KOPT-K1 (cell line): ENCODE data around the gene RASSF5.

ENCODE experiments used
- H3K27ac ChIP-seq: fragments of 200-600 bp; sonication (generic); 2 replicates; pipeline ENCODE4 v1.5.1; 2016; ENCODE audit warnings: antibody characterized with exemption, mild to moderate bottlenecking, low read depth, low read length; ENCODE audit not compliant: poor library complexity, severe bottlenecking
- H3K36me3 ChIP-seq: fragments of 200-600 bp; sonication (generic); 2 replicates; pipeline ENCODE4 v1.5.1; 2017; ENCODE audit warnings: antibody characterized with exemption, mild to moderate bottlenecking, low read length, moderate library complexity; ENCODE audit not compliant: insufficient read depth
- H3K9me3 ChIP-seq: fragments of 200-600 bp; sonication (generic); 2 replicates; pipeline ENCODE4 v1.5.1; 2017; ENCODE audit warnings: antibody characterized with exemption, low read length, mild to moderate bottlenecking; ENCODE audit not compliant: insufficient read depth, poor library complexity, severe bottlenecking

RASSF5 gene

DNA sequence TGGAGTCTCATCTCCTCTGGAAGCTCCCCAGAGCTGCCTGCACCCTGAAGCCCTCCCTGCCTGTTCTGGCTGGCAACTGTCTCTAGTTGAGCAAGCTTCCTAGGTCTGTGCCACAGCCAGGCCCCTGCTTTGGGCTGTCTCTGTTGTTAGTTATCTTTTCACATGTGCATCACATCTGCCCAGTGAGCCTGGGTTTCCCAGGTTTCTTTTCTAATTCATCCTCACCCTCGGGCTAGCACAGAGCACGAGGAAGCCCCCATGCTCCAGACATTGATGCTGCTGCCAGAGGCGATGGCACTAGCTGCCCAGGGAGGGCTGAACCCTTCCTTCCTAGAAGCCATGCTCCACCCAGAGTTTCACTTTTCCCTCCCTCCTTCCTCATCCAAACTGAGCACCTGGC, 27.2 kb downstream of the RASSF5 start:
- Histone ChIP-seq H3K36me3 (no peaks in the 10 kb centered on the region), H3K27ac (no peak overlapping the region), H3K9me3 (no peaks in the 10 kb centered on the region)

GRCh38 chr1:206535853-206536188, 28.5 kb downstream of the RASSF5 start:
- Histone ChIP-seq H3K36me3 (no peaks in the 10 kb centered on the region), H3K9me3 (no peaks in the 10 kb centered on the region), H3K27ac (no peak overlapping the region)

DNA sequence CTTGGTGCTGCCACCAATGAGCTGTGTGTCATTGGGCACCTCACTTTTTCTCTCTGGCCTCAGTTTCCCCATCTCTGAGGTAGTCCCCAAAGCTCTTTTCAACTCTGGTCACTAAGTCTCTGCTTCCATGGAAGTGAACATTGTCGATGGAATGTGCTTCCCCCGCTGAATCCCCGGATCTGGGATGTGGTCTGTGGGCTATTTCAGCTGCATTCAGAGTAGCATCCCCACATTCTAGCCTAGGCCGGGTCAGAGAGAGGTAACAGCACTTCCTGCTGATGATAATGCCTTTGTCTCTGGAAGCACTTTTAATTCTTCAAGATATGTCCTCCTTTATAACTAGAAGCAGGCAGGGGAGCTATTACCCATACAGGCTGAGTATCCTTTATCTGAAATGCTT, 29.8 kb downstream of the RASSF5 start:
- Histone ChIP-seq H3K36me3 (no peaks in the 10 kb centered on the region), H3K9me3 (no peaks in the 10 kb centered on the region), H3K27ac (no peak overlapping the region)

DNA sequence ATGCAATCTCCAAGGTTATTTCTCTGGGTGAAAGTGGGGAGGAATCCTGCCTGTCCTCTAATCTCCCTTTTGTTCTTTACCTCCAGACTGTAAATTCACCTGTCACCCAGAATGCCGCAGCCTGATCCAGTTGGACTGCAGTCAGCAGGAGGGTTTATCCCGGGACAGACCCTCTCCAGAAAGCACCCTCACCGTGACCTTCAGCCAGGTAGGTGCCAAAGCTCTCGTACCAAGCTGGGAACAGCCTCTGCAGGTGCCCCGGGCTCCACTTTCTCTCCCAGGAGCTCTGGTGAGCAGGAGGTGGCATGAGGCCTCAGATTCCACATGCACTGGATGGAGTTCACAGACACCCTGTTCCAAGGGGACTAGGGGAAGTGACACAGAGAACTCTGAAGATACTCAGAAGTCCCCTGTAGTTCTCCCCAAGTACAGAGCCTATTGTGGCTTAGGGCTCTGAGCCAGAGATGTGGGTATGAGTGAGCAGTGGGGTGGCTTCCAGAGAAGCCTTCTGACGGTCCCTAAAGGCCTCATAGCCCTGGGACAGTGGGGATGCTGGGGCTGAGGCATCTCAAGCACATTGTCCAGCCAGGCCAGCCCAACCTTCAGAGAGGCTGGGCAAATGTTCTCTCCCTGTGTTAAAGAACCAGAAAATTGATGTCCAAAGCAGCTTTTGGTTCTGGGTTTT, 30.9 kb downstream of the RASSF5 start:
- H3K36me3 ChIP-seq: no peaks in the 10 kb centered on the region
- H3K9me3 ChIP-seq: no peaks in the 10 kb centered on the region
- no peak overlapping the region for H3K27ac ChIP-seq

- no peaks in the 10 kb centered on the region for H3K9me3 ChIP-seq
- no peak overlapping the region for H3K27ac ChIP-seq
- H3K36me3 ChIP-seq: no peaks in the 10 kb centered on the region
Measured at GRCh38 chr1:206538901-206539640, 31.7 kb downstream of the RASSF5 start.

- no peak overlapping the region for H3K27ac ChIP-seq
- no peaks in the 10 kb centered on the region for H3K36me3 ChIP-seq
- no peaks in the 10 kb centered on the region for H3K9me3 ChIP-seq
Measured at GRCh38 chr1:206540044-206540780, 32.9 kb downstream of the RASSF5 start.

GRCh38 chr1:206541236-206541833, 34.0 kb downstream of the RASSF5 start:
- no peak overlapping the region for H3K27ac ChIP-seq
- H3K9me3 ChIP-seq: no peaks in the 10 kb centered on the region
- no peaks in the 10 kb centered on the region for H3K36me3 ChIP-seq

DNA sequence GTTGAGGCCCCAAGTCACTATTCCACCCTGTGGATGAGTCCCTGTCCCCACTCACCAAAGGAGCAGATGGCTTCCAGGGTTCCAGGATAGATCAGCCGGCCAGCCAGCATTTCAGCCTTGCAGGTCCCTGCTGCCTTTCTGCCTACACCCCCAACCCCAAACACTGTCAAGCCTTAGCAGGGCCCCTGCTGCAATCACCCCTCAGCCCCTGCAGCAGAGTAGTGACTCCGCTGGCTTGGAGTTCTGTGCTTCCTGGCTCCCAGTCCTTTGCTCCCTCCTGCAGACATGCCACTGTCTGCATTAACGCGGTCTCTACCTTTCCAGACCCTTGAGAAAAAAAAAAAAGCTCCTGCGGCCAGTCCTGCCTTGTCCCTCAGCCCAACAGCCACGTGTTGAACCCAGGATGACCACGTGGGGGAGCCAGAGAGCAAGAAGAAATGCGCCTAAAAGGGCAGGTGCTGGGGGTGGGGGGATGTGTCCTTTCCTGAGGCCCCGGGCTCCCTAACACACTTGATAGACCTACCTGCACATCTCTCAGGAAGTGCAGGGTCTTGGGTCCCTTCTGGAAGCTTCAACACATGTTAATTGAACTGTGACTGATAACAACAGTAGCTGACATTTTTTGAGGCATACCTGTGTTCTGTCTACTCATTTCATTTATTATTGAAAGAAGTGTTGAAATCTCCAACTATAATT, 37.4 kb downstream of the RASSF5 start:
- H3K27ac ChIP-seq: peak overlapping the region; percentile 12
- no peaks in the 10 kb centered on the region for H3K9me3 ChIP-seq
- H3K36me3 ChIP-seq: no peaks in the 10 kb centered on the region

- Histone ChIP-seq H3K27ac (no peak overlapping the region), H3K36me3 (no peaks in the 10 kb centered on the region), H3K9me3 (no peaks in the 10 kb centered on the region)
Measured at GRCh38 chr1:206545351-206545750, 38.0 kb downstream of the RASSF5 start.

- no peaks in the 10 kb centered on the region for H3K36me3 ChIP-seq
- no peak overlapping the region for H3K27ac ChIP-seq
- no peaks in the 10 kb centered on the region for H3K9me3 ChIP-seq
Measured at GRCh38 chr1:206547104-206547503, 39.8 kb downstream of the RASSF5 start.

GRCh38 chr1:206550446-206550845, 43.1 kb downstream of the RASSF5 start:
- Histone ChIP-seq H3K36me3 (no peaks in the 10 kb centered on the region), H3K9me3 (no peaks in the 10 kb centered on the region), H3K27ac (no peak overlapping the region)

- Histone ChIP-seq H3K9me3 (no peaks in the 10 kb centered on the region), H3K36me3 (no peaks in the 10 kb centered on the region), H3K27ac (peak overlapping the region; percentile 79)
Measured at GRCh38 chr1:206551296-206551985, 44.1 kb downstream of the RASSF5 start.

GRCh38 chr1:206551986-206552326, 44.6 kb downstream of the RASSF5 start:
- no peaks in the 10 kb centered on the region for H3K36me3 ChIP-seq
- peak overlapping the region; percentile 79 for H3K27ac ChIP-seq
- H3K9me3 ChIP-seq: no peaks in the 10 kb centered on the region

DNA sequence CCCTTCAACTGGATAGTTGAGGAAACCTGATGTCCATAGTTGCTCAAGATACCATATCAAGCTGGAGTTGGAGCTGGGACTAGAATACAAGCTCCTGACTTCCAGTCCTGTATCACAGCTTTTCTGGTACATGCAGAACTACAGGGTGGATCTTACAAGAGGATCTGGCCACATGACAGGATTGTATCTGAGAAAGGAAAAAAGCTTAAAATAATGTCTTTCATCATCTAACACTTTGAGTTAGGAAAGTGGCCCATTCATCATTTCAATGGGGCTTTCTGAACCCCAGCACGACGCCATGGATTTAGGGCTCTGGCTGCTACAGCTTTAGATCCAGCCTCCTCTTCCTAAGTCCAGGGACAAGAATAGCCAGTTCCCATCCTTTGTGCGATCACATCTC, 46.9 kb downstream of the RASSF5 start:
- peak overlapping the region; percentile 99 for H3K27ac ChIP-seq
- H3K36me3 ChIP-seq: no peaks in the 10 kb centered on the region
- H3K9me3 ChIP-seq: no peaks in the 10 kb centered on the region
